Measurements from ENCODE around the gene BUD13. TPM values are rescaled to one million over a fixed set of nuclear protein-coding genes. Genes with fewer than 3 reads are reported as not detected.
"Not testable (repeated sequence)": the region's sequence is repeated elsewhere in the genome, so short reads cannot be mapped to it uniquely, and the experiment has no call there.

Gene BUD13
- total RNA-seq, 4 donors from 2014 or later: 10.8 to 17.1 (median 12.5) TPM

DNA sequence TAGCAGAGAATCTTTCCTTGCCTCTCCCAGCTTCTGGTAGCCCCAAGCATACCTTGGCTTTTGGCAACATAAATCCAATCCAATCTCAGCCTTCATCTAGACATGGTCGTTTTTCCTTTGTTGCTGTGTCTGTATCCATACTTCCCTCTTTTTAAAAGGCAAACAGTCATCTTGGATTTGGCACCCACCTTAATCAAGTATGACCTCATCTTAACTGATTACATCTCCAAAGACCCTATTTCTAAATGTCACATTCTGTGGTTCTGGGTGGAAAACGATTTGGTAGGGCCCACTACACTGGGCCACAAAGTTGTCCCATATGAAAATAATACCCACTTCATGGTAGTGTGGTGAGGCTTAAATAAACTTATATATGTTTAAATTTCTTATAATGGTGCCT, 852 bp downstream of the BUD13 start:
- intact Hi-C loops (cut with DNase I): loop anchor here (10.0 kb wide), 2 partner anchors 463 to 553 kb away; partner anchors contain the start of genes CEP164, PCSK7 and RNF214
- no peak for DNase-seq (ENCODE audit: extremely low spot score)
- peak overlapping the region; percentile 87 to 94 (median 92) for H3K27ac ChIP-seq (replicated peaks in 1 of 4)
- H3K9me3 ChIP-seq: no peaks in the 10 kb centered on the region
- H3K27me3 ChIP-seq: no peaks in the 10 kb centered on the region
- peaks cover 20 to 32% (median 28%) of the 10 kb centered on the region in 4 donors for H3K4me1 ChIP-seq
- H3K36me3 ChIP-seq: peaks cover 3 to 34% (median 16%) of the 10 kb centered on the region in 4 donors
- no peak for TF ChIP-seq POLR2A (IDR thresholded peaks at IDR 0.05; ENCODE audit: low read depth)
- TF ChIP-seq POLR2AphosphoS5 (IDR thresholded peaks at IDR 0.05): no peak
- TF ChIP-seq EP300 (IDR thresholded peaks at IDR 0.05): no peak
- TF ChIP-seq, protein P1, sequence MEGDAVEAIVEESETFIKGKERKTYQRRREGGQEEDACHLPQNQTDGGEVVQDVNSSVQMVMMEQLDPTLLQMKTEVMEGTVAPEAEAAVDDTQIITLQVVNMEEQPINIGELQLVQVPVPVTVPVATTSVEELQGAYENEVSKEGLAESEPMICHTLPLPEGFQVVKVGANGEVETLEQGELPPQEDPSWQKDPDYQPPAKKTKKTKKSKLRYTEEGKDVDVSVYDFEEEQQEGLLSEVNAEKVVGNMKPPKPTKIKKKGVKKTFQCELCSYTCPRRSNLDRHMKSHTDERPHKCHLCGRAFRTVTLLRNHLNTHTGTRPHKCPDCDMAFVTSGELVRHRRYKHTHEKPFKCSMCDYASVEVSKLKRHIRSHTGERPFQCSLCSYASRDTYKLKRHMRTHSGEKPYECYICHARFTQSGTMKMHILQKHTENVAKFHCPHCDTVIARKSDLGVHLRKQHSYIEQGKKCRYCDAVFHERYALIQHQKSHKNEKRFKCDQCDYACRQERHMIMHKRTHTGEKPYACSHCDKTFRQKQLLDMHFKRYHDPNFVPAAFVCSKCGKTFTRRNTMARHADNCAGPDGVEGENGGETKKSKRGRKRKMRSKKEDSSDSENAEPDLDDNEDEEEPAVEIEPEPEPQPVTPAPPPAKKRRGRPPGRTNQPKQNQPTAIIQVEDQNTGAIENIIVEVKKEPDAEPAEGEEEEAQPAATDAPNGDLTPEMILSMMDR (IDR thresholded peaks at IDR 0.05): no peak
- peak overlapping the region; percentile 80 to 90 (median 83) for H3K4me3 ChIP-seq
- 6% methylated on average over 2 of the region's 2 CpGs for WGBS

DNA sequence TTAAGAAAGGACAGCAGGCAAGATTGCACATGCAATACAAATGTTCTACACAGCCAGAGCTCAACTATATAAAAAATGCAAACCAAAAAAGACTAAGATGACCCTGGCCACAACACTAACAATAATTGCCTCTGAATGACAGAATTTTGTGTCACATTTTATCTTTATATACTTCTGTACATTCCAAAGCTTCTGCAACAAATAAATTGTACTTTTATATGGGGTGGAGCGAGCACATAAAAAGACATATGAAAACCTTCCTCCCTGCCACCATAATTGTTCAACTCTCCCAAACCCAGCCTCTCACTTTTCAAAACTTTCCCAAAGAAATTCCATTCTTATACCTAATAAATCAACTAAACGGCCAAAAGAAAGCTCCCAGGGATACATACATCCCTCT, 10.7 kb downstream of the BUD13 start:
- intact Hi-C loops (cut with DNase I): no loop called here
- Histone ChIP-seq H3K27ac (replicated peaks in 1 of 4) (no peak overlapping the region), H3K4me1 (no peaks in the 10 kb centered on the region), H3K27me3 (no peaks in the 10 kb centered on the region), H3K4me3 (no peak overlapping the region), H3K9me3 (no peaks in the 10 kb centered on the region), H3K36me3 (peaks cover 34 to 86% (median 80%) of the 10 kb centered on the region in 4 donors)
- WGBS: 88% methylated on average over 2 of the region's 2 CpGs
- DNase-seq (ENCODE audit: extremely low spot score): no peak
- TF ChIP-seq POLR2A (IDR thresholded peaks at IDR 0.05; ENCODE audit: low read depth): no peak
- TF ChIP-seq POLR2AphosphoS5 (IDR thresholded peaks at IDR 0.05): no peak
- TF ChIP-seq EP300 (IDR thresholded peaks at IDR 0.05): no peak
- TF ChIP-seq, protein P1 (IDR thresholded peaks at IDR 0.05): no peak

DNA sequence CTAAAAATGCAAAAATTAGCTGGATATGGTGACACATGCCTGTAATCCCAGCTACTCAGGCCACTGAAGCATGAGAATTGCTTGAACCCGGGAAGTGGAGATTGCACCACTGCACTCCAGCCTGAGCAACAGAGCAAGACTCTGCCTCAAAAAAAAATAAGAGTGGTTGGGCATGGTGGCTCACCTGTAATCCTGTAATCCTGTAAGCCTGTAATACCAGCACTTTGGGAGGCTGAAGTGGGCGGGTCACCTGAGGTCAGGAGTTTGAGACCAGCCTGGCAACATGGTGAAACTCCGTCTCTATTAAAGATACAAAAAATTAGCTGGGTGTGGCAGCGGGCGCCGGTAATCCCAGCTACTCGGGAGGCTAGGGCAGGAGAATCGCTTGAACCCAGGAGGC, 16.7 kb downstream of the BUD13 start:
- H3K9me3 ChIP-seq; H3K4me1 ChIP-seq; H3K27ac ChIP-seq (replicated peaks in 1 of 4); H3K4me3 ChIP-seq; intact Hi-C loops (cut with DNase I); DNase-seq (ENCODE audit: extremely low spot score); H3K27me3 ChIP-seq: not testable (repeated sequence)
- peaks cover 41 to 100% (median 85%) of the 10 kb centered on the region in 4 donors for H3K36me3 ChIP-seq
- 81% methylated on average over 8 of the region's 8 CpGs for WGBS

DNA sequence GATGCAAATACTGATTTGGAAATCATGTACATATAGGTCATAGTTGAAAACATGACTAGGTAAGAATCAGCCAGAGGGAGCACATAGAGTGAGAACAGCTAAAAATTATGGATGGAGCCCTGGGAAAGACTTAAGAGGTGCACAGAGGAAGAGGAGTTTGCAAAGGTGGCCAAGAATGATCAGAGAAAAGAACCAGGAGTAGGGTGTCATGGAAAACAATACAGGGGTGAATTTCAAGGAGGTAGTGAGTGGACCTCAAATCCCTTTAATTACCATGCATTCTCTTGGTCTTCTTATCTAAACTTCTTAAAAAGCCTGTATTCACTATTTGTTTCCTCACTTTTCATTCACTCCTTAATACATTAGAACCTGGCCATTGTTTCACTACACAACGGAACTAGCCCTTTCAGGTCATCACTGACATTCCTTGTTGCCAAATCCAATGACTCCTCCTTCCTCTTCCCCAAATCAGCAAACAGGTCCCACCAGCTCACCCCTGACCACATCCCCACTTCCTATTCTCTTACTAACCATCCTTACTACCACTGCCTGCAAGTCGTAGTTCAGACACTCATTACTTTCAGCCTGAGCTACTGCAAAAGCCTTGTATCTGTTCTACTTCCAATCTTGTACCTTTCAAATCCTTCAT, 22.6 kb downstream of the BUD13 start:
- no peak overlapping the region for H3K4me3 ChIP-seq
- no peaks in the 10 kb centered on the region for H3K4me1 ChIP-seq

DNA sequence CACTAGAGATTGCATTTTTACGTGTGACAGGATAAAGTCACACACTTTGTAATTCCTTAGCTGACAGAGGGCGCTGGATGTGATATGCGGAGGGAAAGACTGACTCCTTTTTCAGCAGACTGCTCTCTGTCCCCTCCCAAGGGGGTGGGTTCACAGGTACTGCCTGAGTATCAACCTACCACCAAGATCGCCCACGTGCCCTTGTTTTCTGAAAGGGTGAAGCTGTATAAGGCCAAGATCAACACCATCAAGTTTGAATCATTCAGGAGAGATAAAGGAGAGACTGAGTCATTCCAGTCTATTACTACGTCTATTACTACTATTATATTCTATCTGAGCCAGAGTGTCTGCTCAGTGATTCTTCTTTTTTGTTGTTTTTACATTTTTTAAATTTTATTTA, 30.7 kb downstream of the BUD13 start:
- Histone ChIP-seq H3K4me1 (peaks cover 0 to 6% (median 2%) of the 10 kb centered on the region in 4 donors), H3K9me3 (no peaks in the 10 kb centered on the region), H3K27me3 (no peaks in the 10 kb centered on the region), H3K4me3 (no peak overlapping the region), H3K27ac (replicated peaks in 1 of 4) (no peak overlapping the region), H3K36me3 (peaks cover 0 to 17% (median 15%) of the 10 kb centered on the region in 4 donors)
- TF ChIP-seq POLR2A (IDR thresholded peaks at IDR 0.05; ENCODE audit: low read depth) (no peak), EP300 (IDR thresholded peaks at IDR 0.05) (no peak), POLR2AphosphoS5 (IDR thresholded peaks at IDR 0.05) (no peak)
- TF ChIP-seq, protein P1 (IDR thresholded peaks at IDR 0.05): no peak
- intact Hi-C loops (cut with DNase I): no loop called here
- DNase-seq (ENCODE audit: extremely low spot score): peak; percentile 34
- 83% methylated on average over 6 of the region's 6 CpGs for WGBS

More for the DNA sequence above, 22.6 kb downstream of the BUD13 start:
- intact Hi-C loops (cut with DNase I): no loop called here
- H3K9me3 ChIP-seq: no peaks in the 10 kb centered on the region
- no peaks in the 10 kb centered on the region for H3K27me3 ChIP-seq
- WGBS: 85% methylated on average over 2 of the region's 2 CpGs
- no peak for DNase-seq (ENCODE audit: extremely low spot score)
- peaks cover 23 to 98% (median 83%) of the 10 kb centered on the region in 4 donors for H3K36me3 ChIP-seq
- TF ChIP-seq, protein P1 (IDR thresholded peaks at IDR 0.05): no peak
- TF ChIP-seq POLR2AphosphoS5 (IDR thresholded peaks at IDR 0.05) (no peak), POLR2A (IDR thresholded peaks at IDR 0.05; ENCODE audit: low read depth) (no peak), EP300 (IDR thresholded peaks at IDR 0.05) (no peak)
- H3K27ac ChIP-seq (replicated peaks in 1 of 4): no peak overlapping the region

Measured in esophagus muscularis mucosa (tissue), 4 donors.